ENCODE measurements around the gene CDH4.

- TF ChIP-seq, protein P1, sequence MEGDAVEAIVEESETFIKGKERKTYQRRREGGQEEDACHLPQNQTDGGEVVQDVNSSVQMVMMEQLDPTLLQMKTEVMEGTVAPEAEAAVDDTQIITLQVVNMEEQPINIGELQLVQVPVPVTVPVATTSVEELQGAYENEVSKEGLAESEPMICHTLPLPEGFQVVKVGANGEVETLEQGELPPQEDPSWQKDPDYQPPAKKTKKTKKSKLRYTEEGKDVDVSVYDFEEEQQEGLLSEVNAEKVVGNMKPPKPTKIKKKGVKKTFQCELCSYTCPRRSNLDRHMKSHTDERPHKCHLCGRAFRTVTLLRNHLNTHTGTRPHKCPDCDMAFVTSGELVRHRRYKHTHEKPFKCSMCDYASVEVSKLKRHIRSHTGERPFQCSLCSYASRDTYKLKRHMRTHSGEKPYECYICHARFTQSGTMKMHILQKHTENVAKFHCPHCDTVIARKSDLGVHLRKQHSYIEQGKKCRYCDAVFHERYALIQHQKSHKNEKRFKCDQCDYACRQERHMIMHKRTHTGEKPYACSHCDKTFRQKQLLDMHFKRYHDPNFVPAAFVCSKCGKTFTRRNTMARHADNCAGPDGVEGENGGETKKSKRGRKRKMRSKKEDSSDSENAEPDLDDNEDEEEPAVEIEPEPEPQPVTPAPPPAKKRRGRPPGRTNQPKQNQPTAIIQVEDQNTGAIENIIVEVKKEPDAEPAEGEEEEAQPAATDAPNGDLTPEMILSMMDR (IDR thresholded peaks at IDR 0.05) = no peak
- TF ChIP-seq ZNF121 (CRISPR knock-in tag; IDR thresholded peaks at IDR 0.05) (no peak), ZNF671 (CRISPR knock-in tag; IDR thresholded peaks at IDR 0.05) (no peak)
Measured at GRCh38 chr20:61253640-61254511, 1.8 kb downstream of the CDH4 start.
